ENCODE measurements around the gene BCR.
A peak's percentile ranks its signal among the peaks of the same experiment; 100 is the strongest.

Gene BCR

DNA sequence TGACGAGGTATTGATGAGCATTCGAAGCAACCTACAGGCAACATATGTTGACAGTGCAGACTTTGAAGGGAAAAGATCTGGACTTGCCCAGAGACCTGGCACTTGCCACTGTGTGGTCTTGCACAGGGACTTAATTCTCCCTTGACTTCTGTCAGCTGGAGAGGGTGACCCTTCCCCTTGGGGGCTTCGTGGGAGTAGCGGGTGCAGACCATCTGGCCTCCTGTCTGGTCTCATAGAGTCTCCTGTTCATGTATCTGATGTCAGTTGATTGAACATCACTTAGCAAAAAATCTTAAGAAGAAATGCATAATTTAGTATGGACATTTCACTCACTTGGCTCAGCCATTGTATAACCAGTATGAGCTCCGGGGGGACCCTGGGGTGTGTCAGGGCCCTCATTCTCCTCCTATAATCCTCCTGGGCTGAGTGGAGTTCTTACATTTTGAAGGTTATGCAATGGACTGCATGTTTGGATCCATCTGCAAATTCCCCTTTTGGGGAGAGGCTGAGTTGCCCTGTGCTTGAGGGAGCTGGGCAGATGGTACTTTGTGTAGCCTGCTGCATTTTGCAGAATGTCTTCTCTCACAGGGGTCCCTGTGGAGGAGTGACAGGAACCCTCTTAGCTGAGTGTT lies 13.0 kb downstream of the BCR start:
- DNase-seq (ENCODE audit: low read depth, low spot score): no peak
- H3K27ac ChIP-seq: no peak overlapping the region

DNA sequence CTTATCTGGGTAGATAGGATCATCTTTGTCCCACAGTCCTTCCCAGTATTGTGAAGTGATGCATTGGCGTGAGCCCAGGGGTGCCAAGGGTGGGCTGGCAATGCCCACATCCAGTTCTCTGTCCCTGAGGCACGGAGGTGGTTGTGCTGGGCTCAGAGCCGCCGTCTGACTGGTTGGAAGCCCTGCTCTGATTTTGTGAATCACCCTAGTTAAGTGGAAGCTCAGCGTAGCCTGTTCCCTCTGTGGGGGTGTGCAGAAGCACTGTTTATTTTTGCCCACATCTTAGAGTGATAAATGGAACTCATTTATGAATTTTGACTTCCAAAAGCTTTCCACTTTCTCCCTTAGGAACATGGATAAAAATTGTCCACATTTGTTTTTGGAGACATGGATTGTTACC lies 13.6 kb downstream of the BCR start:
- no peak overlapping the region for H3K27ac ChIP-seq
- DNase-seq (ENCODE audit: low read depth, low spot score): no peak

DNA sequence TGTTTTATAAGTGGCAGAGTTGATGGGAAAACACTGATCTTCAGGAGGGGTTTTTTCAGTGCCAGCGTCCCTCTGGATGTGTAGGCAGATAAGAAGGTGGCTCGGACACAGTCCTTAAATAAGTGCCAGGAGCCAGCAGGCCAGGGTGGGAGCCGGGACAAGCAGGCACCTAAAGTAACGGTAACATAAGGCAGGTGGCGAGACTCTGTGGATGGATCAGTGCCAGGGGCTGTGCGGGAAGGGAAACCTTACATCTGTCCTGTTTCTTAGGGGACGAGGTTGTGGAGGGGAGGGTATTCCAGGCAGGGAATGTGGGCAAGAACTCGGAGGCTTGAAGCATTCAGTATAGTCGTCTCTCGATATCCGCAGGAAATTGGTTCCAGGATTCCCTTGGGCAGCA lies 15.9 kb downstream of the BCR start:
- no peak for DNase-seq (ENCODE audit: low read depth, low spot score)
- no peak overlapping the region for H3K27ac ChIP-seq

DNA sequence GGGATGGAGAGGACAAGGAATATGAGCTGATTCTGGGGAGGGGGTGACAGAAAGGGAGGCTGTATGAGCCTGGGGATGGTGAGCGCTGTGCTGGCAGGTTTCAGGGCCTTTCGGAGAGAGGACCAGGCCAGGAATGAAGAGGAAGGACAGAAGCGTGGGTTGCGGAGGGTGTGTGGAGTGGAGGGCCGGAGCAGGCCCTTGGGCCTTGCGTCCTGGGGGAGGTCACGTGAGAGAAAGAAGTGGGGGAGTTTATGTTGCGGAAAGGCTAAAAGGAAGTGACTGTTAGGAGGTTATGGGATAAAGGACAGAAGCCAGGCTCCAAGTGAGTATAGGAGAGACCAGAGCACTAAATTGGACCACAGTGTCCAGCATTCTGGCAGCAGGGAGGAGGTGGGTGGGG lies 17.5 kb downstream of the BCR start:
- no peak overlapping the region for H3K27ac ChIP-seq
- DNase-seq (ENCODE audit: low read depth, low spot score): no peak

DNA sequence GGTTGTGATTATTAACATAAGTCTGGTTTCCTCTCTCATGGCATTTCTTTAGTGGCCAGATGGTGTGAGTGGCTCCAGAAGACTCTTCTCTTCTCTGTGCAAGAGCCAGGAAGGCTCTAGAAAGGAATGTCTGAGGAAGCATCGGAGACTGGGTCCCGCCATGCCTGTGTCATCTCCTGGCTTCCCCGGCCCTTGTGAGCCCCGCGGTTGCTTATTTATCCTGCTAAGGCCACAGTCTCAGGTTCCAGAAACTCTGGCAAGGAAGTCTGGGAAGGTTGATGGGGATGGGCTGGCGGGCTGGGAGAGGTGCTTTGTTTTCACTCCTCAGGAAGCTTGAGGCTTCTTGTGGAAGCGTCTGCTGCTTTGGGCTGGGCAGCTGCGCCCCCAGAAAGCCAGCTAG lies 18.9 kb downstream of the BCR start:
- DNase-seq (ENCODE audit: low read depth, low spot score): no peak
- no peak overlapping the region for H3K27ac ChIP-seq

DNA sequence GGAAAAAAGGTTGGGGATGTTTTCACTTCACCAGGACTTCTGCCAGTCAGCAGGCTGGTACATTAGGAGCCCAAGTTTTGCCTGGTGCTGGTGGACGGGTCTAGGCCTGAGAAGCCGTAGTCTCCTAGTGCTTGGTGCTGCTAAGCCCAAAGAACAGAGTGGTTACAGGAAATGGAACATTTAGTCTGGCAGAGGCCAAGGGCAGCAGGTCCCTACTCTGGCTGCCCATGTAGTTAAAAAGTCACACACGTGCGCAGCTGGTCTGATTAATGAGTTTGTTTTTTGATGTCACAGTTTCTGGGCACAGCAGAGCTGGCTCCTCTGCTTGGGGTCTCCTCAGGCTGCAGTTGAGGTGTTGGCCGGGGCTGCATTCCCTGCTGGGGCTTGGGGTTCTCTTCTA lies 20.6 kb downstream of the BCR start:
- no peak overlapping the region for H3K27ac ChIP-seq
- no peak for DNase-seq (ENCODE audit: low read depth, low spot score)

DNA sequence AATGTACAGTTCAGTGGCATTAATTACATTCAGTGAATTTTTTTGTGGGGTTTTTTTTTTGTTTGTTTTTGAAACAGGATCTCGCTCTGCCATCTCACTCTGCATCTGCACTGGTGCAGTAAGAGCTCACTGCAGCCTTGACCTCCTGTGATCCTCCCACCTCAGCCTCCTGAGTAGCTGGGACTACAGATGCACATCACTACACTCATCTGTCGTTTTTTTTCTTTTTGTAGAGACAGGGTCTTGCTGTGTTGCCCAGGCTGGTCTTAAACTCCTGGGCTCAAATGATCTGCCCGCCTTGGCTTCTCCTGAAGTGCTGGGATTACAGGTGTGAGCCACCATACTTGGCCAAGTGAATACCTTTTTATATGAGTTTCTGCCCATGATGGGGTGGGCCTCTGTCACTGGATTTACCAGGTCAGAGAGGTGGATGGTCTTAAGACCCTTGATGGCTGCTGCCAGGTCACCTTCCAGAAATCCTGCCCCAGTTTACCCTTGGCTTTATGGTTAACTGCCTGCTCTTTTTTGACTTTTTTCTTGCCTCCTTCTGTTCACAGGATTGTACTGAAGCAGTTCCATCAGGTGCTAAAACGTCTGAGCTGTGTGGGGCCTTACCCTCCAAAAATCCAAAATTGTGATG lies 22.6 kb downstream of the BCR start:
- no peak for DNase-seq (ENCODE audit: low read depth, low spot score)
- no peak overlapping the region for H3K27ac ChIP-seq

DNA sequence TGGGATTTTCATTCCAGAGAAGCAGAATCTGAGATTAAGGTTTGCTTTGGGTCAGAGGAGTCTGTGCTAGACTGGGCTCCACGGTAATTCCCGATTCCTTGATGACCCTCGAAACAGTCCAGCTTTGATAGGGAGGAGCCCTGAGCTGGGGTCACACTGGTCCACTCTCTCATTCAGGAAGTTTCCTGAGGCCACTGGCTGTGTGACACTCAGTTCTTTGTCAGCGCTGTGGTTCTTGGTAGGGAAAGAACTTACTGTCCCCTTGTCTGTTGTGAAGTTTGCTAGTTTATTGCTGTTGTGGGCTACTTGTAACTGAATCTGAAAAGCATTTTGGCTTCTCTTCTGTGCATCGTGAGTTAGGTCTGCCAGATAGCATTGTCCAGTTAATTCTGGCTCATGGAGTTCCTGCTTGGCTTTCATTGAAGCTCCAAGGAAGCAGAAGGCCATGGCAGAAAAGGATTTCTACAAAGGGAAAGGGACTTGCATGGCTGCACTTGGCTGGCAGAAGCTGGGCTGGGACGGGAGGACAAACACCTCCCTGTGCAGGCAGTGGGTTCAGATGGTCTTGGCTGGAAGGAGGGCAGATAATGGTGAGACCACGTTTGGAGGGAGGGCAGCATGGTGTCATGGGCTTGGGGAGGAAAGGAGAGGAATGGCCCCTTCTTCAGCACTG lies 23.3 kb downstream of the BCR start:
- no peak for DNase-seq (ENCODE audit: low read depth, low spot score)
- no peak overlapping the region for H3K27ac ChIP-seq

DNA sequence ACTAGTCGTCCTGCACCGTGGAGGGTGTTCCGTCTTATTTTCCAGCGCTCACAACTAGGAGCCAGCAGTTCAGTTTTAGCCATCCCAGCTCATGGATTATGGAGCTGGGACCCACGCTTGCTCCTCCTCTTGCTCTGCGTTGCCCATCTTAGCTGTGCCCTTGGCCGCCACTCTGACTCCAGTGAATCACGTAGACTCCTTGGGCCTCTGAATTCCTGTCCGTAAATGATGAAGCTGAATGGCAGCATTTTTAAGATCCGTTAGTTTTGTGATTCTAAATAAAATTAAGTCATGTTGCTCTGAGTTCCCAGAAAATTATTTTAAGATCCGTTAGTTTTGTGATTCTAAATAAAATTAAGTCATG lies 23.8 kb downstream of the BCR start:
- no peak overlapping the region for H3K27ac ChIP-seq
- no peak for DNase-seq (ENCODE audit: low read depth, low spot score)

DNA sequence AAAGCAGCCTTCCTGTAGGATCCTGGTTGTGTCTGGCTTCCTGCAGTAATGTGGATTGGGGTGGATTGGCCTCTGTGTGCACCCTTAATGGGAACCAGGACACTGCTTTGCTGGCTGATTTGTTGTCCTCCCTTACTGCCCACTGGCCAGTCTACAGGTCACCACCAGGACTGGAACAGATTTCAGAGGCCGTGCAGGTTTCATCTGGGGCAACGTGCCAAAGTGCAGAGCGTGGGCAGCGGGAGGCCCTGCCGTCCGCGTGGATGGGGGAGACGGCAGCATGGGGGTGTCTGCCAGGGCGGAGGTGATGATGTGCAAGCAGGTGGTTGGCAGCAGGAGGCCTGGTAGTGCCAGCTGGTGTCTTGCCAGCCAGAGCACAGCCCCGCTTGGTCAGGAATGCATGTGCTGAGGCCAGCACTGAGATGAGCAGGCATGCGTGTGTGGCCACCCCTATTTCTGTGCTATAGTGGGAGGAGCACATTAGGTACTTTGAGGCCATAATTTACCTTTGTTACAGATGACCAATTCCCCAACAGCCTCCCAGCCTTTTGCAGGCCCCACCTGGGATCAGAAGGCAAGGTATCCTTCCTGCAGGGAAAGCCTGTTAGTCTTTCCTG lies 24.3 kb downstream of the BCR start:
- H3K27ac ChIP-seq: peak overlapping the region; percentile 39
- DNase-seq (ENCODE audit: low read depth, low spot score): no peak

DNA sequence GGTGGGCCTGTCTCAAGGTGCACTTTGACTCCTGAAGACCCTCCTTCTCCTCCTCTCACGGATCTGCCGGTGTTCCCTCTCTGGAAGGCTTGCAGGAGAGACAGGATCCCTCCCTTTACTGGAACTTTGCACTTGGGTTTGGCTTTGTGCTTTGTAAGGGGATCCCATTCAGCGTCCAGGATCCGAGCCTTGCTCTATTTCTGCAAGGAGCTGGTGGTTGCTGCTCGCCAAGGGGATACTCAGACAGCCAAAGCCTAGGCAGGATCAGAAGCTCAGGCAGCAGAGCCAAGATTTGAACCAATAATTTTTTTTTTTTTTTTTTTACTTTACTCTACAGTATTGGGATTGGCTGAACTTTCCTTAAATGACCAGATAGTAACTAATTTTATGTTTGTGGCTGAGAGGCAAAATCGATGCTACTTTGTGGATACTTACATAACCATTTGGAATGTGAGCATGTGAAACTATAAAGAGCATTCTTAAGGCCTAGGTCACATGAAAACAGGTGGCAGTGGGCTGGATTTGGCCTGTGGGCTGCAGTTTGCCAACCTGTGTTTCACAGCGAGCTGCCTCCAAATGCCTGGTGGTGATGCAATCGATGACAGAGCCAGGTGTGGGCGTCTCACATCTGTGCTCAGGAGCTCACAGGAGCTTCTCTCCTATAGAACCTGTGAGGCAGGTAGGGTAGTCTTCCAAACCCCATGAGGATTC lies 25.2 kb downstream of the BCR start:
- peak overlapping the region; percentile 39 for H3K27ac ChIP-seq
- DNase-seq (ENCODE audit: low read depth, low spot score): peak; percentile 48

DNA sequence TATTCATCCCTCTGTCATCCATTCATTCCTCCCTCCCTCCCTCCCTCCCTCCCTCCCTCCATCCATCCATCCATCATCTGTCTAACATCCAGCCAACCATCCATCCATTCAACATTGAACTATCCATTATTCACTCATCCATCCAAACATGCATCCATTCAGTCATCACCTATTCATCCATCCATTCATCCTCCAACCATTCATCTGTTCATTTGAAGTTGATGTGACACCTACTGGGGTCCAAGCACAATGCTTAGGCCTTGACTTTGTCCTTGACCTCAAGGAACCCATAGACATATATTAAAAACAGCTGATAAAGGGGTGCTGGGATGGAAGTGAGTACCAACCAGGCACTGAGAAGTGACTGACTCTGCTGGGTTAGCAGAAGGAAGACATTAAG lies 26.6 kb downstream of the BCR start:
- H3K27ac ChIP-seq: no peak overlapping the region

DNA sequence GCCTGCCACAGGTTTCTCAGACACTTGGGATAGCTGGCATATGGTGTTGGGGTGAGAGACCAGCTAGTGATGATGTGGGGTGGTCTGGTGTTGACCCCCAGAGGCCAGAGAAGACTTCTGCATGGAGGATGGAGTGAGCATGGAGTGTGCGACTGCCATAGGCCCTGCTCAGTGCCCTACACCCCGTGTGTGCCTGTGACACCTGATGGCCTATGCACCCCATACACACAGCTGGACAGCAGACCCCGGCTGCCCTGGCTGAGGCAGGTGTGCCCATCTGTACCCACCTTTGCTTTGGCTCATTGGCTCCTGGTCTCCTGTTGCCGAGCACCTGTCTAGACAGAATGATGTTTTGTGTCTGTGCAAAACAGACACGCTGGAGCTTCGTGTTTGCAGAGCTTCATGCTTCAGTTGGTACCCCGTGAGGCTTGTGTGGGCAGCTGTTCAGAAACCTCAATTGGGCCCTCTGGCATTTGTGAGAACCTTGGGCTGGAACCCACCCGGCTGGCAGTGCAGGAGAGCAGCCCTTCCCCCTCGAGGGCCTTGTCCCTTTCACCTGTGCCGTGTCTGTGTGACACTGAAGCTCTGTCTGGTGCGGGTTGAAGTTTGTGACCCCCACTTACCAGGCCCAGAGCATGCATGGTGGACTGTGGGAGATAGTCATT lies 27.6 kb downstream of the BCR start:
- no peak overlapping the region for H3K27ac ChIP-seq
- no peak for DNase-seq (ENCODE audit: low read depth, low spot score)

More for the DNA sequence above, 26.6 kb downstream of the BCR start:
- no peak for DNase-seq (ENCODE audit: low read depth, low spot score)

DNA sequence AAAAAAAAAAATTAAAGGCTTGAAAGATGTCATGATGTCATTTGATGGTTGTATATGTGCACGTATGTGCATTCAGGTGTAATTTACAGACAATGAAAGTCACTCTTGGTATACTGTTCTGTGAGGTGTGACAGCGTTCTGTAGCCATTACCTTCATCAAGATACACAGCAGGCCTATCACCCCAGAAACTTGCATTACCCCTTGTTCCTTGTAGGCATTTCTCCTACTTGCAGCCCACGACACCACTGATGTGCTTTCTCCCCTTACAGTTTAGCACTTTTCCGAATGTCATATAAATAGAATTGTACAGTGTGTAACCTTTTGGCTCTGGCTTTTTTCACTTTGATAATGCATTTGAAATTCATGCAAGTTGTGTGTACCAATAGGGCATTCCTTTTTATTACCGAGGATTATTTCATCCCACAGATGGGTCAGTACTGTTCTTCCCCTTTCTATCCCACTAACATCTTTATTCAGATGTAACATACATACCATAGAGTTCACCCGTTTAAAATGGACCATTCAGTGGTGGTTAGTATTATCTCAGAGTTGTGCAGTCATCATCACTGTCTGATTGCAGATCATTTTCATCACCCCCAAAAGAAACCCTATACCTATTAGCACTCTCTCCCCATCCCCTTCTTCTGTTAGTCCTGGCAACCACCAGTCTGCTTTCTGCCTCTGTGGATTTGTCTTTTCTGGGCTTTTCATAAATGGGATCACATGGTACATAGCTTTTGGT lies 30.3 kb downstream of the BCR start:
- no peak for DNase-seq (ENCODE audit: low read depth, low spot score)
- H3K27ac ChIP-seq: no peak overlapping the region

DNA sequence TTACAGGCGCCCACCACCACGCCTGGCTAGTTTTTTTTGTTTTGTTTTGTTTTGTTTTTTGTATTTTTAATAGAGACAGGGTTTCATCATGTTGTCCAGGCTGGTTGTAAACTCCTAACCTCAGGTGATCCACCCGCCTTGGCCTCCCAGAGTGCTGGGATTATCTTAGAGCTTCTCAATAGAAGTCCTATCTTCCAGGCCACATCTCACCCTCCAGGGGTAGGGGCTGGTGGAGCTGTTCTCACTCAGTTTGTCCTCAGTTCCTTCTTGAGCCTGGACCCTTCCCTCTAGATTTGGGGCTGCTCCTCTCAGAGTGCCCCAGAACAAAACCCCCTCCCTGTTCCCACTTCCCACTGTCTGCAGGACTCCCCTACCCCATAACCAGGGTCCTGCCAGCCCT lies 31.3 kb downstream of the BCR start:
- H3K27ac ChIP-seq: no peak overlapping the region
- no peak for DNase-seq (ENCODE audit: low read depth, low spot score)

DNA sequence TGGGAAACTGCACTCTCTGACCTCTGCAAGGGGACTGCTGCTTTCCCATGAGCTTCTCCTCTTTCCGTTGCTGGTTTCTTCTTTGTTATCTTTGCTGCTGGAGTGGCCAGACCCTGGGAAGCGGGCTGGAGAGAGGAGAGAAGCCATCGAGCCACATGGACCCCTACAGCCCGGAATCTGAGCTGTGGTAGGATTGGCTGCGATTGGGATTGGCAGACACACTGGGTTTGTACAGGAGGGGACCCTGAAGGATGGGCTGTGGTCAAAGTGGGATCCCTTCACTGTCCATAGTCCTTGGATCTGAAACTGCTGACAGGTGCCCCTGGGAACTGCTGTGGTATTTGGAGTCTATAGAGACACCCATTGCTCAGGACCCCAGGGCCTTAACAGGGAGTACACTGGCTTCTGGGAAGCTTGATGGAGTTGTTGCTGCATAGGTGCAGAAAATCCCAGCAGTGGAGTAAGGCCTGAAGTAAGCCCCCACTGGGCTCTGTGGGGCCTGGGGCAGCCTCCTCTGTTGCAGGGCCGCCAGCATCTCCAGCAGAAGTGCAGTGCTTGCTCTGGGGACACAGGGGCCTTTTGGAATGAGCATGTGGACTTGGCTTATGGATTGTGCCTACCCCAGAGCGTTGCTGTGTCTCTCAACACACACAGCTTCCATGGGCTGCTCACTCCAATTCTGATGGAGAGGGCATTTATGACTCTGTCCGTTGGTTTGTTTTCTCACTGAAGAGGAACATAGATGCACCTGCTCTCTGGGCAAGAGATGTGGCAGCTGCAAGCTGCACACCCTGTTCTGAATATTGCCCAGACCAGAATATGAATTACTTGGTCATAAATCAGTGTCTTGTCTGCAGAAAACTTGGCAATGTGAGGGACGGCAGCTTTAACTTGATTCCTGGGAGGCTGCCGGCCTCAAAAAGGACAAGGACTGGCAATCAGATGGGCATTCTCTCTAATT lies 32.0 kb downstream of the BCR start:
- DNase-seq (ENCODE audit: low read depth, low spot score): no peak
- H3K27ac ChIP-seq: no peak overlapping the region

DNA sequence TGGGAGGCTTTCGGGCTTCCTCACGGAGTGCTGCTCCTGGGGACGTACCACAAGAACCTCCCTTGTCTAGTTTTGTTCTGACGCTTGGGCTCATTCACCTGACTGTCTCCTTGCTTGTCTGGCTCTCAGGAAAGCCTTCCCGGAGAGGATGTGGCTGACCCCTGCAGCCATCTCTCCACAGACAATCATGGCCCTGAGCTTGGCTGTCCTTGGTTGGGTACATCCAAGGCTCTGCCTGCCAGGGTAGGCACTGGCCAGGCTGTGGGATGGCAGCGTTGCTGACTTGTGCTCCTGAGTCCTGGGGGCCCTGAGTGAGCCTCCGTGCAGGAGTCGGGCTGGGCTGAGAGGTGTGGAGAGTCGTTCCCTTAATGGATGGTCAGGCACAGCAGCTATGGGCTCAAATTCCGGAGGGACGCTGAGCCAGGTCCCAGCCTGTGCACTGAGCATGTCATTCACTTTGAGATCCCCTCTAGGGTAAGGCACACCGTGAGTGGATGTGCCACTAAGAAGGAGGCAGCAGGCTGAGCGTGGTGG lies 32.8 kb downstream of the BCR start:
- no peak overlapping the region for H3K27ac ChIP-seq
- DNase-seq (ENCODE audit: low read depth, low spot score): no peak

DNA sequence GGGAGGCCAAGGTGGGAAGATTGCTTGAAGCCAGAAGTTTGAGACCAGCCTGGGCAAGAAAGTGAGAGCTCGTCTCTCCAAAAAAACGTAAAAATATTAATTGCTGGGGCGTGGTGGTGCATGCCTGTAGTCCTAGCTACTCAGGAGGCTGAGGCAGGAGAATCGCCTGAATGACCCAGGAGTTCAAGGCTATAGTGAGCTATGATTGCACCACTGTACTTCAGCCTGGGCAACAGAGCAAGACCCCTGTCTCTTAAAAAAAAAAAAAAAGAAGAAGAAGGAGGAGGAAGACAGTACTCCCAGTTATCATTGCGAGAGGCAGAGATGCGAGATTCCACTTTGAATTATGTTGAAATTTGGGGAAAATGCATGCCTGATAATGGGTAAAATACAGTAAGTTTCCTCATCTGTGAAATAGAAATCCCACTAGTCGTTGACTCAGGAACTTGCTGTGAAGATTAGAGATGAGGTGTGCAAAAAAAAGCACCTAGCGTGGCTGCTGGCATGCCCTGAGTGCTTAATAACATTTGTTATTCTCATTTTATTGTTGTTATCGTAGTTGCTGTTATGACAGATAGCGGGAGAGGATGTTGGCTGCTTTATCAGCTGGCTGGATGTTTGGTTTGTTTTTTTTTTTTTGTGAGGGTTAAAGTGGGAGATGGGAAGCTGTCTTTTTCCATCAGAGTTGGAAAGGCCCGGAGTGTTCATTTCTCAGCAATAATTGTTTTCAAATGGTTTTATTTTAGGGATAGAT lies 33.4 kb downstream of the BCR start:
- H3K27ac ChIP-seq: no peak overlapping the region
- DNase-seq (ENCODE audit: low read depth, low spot score): no peak
